HepG2 (cell line): ENCODE data around the gene TPX2.

Experiments used
- ARNT ChIP-seq: fragments of 450-650 bp; IDR thresholded peaks from 2 replicates; pipeline ENCODE4 v1.6.1; 2017
- BHLHE40 ChIP-seq: IDR thresholded peaks from 2 replicates; pipeline ENCODE4 v1.6.1; 2011; ENCODE audit warnings: low read length, improper control_type of control experiment
- CEBPB ChIP-seq: IDR thresholded peaks from 2 replicates; pipeline ENCODE4 v1.6.1; 2011; ENCODE audit warnings: low read depth, low read length, improper control_type of control experiment, borderline replicate concordance
- CTCF ChIP-seq: sonication (generic); formaldehyde crosslinking; IDR thresholded peaks from 2 replicates; pipeline ENCODE4 v1.5.0; 2020; ENCODE audit warnings: mild to moderate bottlenecking, missing genetic modification reagents, moderate library complexity
- DRAP1 ChIP-seq: IDR thresholded peaks from 2 replicates; pipeline ENCODE4 v1.6.1; 2016; ENCODE audit warnings: missing genetic modification reagents, missing compliant biosample characterization
- EHMT2 ChIP-seq: fragments of 200-600 bp; sonication (generic); IDR thresholded peaks from 2 replicates; pipeline ENCODE4 v1.7.0; 2017; ENCODE audit warnings: antibody characterized with exemption, low read depth, low read length, borderline replicate concordance
- ERF ChIP-seq: IDR thresholded peaks from 2 replicates; pipeline ENCODE4 v1.6.1; 2018; ENCODE audit warnings: missing biosample characterization, missing genetic modification reagents
- ESRRA ChIP-seq: sonication (generic); formaldehyde crosslinking; IDR thresholded peaks from 2 replicates; pipeline ENCODE4 v1.5.1; 2020; ENCODE audit warnings: mild to moderate bottlenecking, low read depth, missing genetic modification reagents
- FOXK1 ChIP-seq: sonication (generic); formaldehyde crosslinking; IDR thresholded peaks from 2 replicates; pipeline ENCODE4 v1.4.0; 2020; ENCODE audit warnings: low read depth, missing genetic modification reagents, borderline replicate concordance
- JUNB ChIP-seq: sonication (generic); formaldehyde crosslinking; IDR thresholded peaks from 2 replicates; pipeline ENCODE4 v1.8.0; 2022; ENCODE audit warnings: missing genetic modification reagents, mild to moderate bottlenecking, borderline replicate concordance
- MAFF ChIP-seq: IDR thresholded peaks from 2 replicates; pipeline ENCODE4 v1.6.1; 2011; ENCODE audit warnings: low read depth, low read length, improper control_type of control experiment
- MAX ChIP-seq: IDR thresholded peaks from 2 replicates; pipeline ENCODE4 v1.6.1; 2012; ENCODE audit warnings: inconsistent platforms
- PHF8 ChIP-seq: sonication (generic); formaldehyde crosslinking; IDR thresholded peaks from 2 replicates; pipeline ENCODE4 v1.5.0; 2020; ENCODE audit warnings: missing genetic modification reagents
- SP1 ChIP-seq, 2 experiments: fragments of 450-650 bp in 1 of 2; sonication (generic) in 1 of 2; formaldehyde crosslinking in 1 of 2; IDR thresholded peaks; 2 replicates each; pipeline versions ENCODE4 v1.4.0 to v1.6.1; 2016 to 2020; ENCODE audit warnings: missing genetic modification reagents in 1 of 2

GRCh38 chr20:31764641-31765305 lies 25.7 kb downstream of the TPX2 start:
- TF ChIP-seq MAFF (no peak), ARNT (no peak), FOXK1 (CRISPR knock-in tag) (no peak), CEBPB (no peak), ESRRA (CRISPR knock-in tag) (no peak), PHF8 (CRISPR knock-in tag) (no peak), EHMT2 (no peak), DRAP1 (CRISPR knock-in tag) (no peak), MAX (no peak), SP1 (IDR thresholded peaks at IDR 0.05) (no peak), SP1 (CRISPR knock-in tag; IDR thresholded peaks at IDR 0.05) (no peak), ERF (CRISPR knock-in tag) (no peak), CTCF (CRISPR knock-in tag) (no peak), JUNB (CRISPR knock-in tag) (no peak), BHLHE40 (no peak)
